ENCODE measurements around the gene SNAPC4.

The SNAPC4 gene

DNA sequence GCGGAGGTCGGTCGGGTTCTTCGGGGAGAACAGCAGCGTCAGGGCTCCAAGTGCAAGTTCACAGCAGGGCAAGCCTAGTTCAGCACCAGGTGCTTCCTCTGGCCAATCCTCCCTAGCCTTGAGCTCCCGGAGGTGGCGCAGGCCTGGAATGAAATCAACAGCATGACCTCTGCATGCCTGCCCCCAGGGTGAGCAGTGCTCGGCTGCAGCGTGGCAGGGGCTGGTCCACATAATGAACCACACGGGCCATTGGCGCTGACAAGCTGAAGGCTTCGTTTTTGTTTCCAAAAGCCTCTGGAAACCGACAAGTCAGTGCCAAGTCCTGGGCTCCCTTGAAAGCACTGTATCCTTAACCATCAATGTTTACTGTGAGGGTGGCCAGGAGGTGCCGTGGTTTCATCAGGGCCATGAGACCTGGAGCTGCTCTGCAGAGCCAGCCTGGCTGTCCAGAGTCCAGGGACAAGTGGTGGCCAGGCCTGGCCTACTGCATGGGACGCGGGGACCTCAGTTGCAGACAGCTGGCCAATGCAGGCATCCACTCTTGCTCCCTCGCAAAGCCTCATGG, 41.8 kb upstream of the SNAPC4 start:
- no peak for TF ChIP-seq SIN3A (IDR thresholded peaks at IDR 0.05; ENCODE audit: borderline replicate concordance, insufficient read depth, low read length)
- TF ChIP-seq, protein P1, sequence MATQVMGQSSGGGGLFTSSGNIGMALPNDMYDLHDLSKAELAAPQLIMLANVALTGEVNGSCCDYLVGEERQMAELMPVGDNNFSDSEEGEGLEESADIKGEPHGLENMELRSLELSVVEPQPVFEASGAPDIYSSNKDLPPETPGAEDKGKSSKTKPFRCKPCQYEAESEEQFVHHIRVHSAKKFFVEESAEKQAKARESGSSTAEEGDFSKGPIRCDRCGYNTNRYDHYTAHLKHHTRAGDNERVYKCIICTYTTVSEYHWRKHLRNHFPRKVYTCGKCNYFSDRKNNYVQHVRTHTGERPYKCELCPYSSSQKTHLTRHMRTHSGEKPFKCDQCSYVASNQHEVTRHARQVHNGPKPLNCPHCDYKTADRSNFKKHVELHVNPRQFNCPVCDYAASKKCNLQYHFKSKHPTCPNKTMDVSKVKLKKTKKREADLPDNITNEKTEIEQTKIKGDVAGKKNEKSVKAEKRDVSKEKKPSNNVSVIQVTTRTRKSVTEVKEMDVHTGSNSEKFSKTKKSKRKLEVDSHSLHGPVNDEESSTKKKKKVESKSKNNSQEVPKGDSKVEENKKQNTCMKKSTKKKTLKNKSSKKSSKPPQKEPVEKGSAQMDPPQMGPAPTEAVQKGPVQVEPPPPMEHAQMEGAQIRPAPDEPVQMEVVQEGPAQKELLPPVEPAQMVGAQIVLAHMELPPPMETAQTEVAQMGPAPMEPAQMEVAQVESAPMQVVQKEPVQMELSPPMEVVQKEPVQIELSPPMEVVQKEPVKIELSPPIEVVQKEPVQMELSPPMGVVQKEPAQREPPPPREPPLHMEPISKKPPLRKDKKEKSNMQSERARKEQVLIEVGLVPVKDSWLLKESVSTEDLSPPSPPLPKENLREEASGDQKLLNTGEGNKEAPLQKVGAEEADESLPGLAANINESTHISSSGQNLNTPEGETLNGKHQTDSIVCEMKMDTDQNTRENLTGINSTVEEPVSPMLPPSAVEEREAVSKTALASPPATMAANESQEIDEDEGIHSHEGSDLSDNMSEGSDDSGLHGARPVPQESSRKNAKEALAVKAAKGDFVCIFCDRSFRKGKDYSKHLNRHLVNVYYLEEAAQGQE (IDR thresholded peaks at IDR 0.05; ENCODE audit: insufficient read depth in 1 of 2, low read depth in 2 of 2, low read length in 2 of 2) = no peak
- no peak for TF ChIP-seq FOXP2 (optimal IDR thresholded peaks at IDR 0.05; ENCODE audit: borderline replicate concordance, extremely low read depth, extremely low read length, insufficient read depth)
- no peak for TF ChIP-seq POLR2AphosphoS5 (IDR thresholded peaks at IDR 0.05; ENCODE audit: low read depth, low read length)
- no peak for TF ChIP-seq TAF1 (IDR thresholded peaks at IDR 0.05; ENCODE audit: borderline replicate concordance, insufficient read depth, low read length)

DNA sequence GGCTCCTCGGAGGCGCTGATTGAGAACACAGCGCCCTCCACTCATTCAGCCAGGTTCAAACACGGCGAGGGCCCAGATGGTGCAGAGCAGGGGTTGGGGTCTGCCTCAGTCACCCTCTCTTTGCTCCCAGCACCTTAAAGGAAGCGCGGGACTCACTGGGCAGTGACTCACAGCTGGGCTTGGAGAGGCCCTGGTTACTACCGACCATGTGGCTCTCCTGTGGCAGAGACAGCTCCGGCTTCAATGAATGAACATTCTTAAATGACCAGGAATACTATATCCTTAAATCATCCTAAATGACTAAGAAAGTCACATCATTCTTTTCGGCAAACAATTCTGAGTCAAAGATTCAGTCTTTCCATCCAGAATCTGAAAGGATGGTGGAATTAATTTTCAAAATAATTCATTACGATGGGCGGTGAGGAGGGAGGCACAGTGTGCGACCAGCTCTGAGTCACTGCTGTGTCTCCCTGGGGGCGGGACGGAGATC, 41.3 kb upstream of the SNAPC4 start:
- TF ChIP-seq, protein P1 (IDR thresholded peaks at IDR 0.05; ENCODE audit: insufficient read depth in 1 of 2, low read depth in 2 of 2, low read length in 2 of 2) = no peak
- no peak for TF ChIP-seq TAF1 (IDR thresholded peaks at IDR 0.05; ENCODE audit: borderline replicate concordance, insufficient read depth, low read length)
- no peak for TF ChIP-seq SIN3A (IDR thresholded peaks at IDR 0.05; ENCODE audit: borderline replicate concordance, insufficient read depth, low read length)
- TF ChIP-seq FOXP2 (optimal IDR thresholded peaks at IDR 0.05; ENCODE audit: borderline replicate concordance, extremely low read depth, extremely low read length, insufficient read depth) = no peak
- no peak for TF ChIP-seq POLR2AphosphoS5 (IDR thresholded peaks at IDR 0.05; ENCODE audit: low read depth, low read length)

DNA sequence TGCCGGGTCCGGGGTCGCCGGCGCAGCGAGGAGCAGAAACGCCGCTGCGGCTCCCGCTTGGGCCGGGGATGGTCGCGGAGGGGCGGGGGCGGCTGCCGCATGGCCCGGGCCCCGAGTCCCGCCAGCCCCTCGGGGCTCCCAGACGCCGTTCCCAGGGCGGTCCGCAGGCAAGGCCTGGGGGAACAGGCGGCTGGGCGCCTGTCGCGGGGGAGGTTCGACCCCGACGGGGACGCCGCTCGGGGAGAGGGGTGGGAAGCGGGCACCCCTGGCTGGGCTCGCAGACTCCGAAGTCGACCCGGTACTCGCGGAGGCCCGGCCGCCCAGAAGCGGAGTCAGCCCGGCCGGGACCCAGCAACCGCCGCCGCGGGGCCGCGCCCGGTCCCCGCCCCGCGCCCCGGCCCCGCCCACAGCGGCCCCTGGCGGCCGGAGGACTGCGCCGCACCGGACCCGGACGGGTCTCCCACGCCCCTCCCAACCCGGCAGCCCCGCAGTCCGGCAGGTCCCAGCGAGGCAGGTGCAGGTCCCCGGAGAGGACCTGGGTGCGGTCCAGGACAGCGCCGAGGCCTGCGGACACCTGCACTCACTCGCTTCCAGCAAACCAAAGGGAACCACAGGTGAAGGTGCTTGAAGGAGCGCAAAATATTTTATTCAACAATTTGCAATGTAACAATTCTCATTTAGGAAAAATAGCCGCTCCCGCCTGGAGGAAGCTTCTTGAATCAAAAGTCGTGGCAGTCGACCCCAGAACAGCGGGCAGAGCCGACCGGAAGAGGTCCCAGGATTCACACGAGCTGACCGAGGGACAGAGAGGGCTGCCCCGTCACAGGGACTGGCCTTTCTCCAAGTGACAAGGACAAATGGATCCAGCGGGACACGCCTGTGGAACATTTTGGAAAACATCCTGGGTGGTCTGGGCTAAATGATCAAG, 39.8 kb upstream of the SNAPC4 start, which contains the start of gene INPP5E:
Gene INPP5E, minus strand, starts transcription at position 365 of the 928 bp plus-strand sequence. CDS start 426 bp downstream, outside the sequence.
- TF ChIP-seq TAF1 (IDR thresholded peaks at IDR 0.05; ENCODE audit: borderline replicate concordance, insufficient read depth, low read length) (no peak), SIN3A (IDR thresholded peaks at IDR 0.05; ENCODE audit: borderline replicate concordance, insufficient read depth, low read length) (no peak; the same call in 1 of the 2 replicates), POLR2AphosphoS5 (IDR thresholded peaks at IDR 0.05; ENCODE audit: low read depth, low read length) (no peak; the same call in none of the 2 replicates), FOXP2 (optimal IDR thresholded peaks at IDR 0.05; ENCODE audit: borderline replicate concordance, extremely low read depth, extremely low read length, insufficient read depth) (no peak)
- TF ChIP-seq, protein P1 (IDR thresholded peaks at IDR 0.05; ENCODE audit: insufficient read depth in 1 of 2, low read depth in 2 of 2, low read length in 2 of 2) = no peak

DNA sequence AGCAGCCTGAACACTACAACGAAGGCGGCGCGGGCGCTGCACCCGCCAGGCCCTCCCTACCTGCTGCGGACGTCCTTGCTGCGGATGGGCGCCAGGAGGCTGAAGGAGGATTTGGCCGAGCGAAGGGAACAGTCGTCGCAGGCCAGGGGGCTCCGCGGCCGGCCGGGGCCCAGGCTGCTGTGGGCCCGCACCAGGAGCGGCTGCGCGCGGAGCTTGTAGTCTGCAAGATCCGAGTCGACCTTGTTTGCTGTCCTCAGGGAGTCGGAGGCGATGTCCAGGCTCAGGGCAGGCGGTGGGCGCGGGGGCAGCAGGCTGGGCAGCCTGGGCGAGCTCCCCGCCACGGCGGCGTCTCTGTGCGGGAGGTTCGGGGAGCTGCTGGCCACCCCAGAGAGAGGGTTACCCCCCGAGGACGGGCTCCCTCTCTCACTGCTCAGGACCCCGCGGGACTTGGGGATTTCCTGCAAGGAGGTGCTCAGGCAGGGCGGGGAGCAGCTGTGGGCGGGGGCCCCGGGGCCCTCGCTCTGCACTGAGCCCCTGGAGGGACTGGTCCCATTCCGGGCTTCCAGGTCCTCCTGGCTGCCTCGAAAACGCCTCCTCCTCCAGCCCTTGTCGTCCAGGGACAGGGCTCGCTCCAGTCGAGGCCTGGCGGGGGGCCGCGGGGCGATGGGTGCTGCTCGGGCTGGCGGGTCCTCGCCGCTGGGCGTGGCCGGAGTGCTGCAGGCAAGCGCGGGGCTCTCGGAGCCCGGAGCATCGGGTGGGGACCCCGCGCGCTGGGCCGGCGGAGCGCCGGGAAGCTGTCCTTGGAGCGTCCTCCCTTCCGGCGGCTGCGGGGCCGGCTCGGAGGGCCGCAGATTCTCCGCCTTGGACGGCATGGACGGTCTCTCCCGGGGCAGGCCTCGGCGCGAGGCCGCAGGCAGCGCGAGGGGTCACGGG, 38.8 kb upstream of the SNAPC4 start:
- TF ChIP-seq TAF1 (IDR thresholded peaks at IDR 0.05; ENCODE audit: borderline replicate concordance, insufficient read depth, low read length) = no peak
- TF ChIP-seq FOXP2 (optimal IDR thresholded peaks at IDR 0.05; ENCODE audit: borderline replicate concordance, extremely low read depth, extremely low read length, insufficient read depth) = no peak
- no peak for TF ChIP-seq SIN3A (IDR thresholded peaks at IDR 0.05; ENCODE audit: borderline replicate concordance, insufficient read depth, low read length)
- TF ChIP-seq, protein P1 (IDR thresholded peaks at IDR 0.05; ENCODE audit: insufficient read depth in 1 of 2, low read depth in 2 of 2, low read length in 2 of 2) = no peak
- TF ChIP-seq POLR2AphosphoS5 (IDR thresholded peaks at IDR 0.05; ENCODE audit: low read depth, low read length) = no peak
